SH-SY5Y (cell line): ENCODE results near the gene CITED4.

Experiments used
- GATA2 ChIP-seq: IDR thresholded peaks from 2 replicates; pipeline ENCODE4 v1.6.1; 2011; ENCODE audit warnings: mild to moderate bottlenecking, low read depth, low read length
- GATA3 ChIP-seq: IDR thresholded peaks from 2 replicates; pipeline ENCODE4 v1.6.1; 2011; ENCODE audit warnings: low read depth, mild to moderate bottlenecking, low read length, moderate library complexity

The CITED4 gene

DNA sequence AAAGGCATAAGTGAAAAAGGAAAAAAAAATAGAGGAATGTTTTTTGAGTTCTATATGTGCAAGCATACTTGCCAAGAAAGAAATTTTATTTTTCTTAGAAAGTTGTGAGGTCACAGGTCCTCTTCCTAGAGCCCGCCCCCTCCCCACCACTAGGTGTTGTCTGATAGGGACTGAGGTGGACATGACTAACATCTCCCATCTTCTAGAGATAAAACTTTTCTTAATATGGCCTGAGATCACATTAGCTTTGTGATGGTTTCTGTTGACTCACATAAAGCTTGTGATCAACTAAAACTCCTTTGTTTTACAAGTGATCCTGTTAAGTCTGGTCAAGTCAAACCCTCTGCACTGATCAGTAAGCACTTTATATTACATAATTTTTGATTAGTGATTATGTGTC, 33.4 kb upstream of the CITED4 start:
- TF ChIP-seq GATA3 = no peak
- TF ChIP-seq GATA2 = no peak

DNA sequence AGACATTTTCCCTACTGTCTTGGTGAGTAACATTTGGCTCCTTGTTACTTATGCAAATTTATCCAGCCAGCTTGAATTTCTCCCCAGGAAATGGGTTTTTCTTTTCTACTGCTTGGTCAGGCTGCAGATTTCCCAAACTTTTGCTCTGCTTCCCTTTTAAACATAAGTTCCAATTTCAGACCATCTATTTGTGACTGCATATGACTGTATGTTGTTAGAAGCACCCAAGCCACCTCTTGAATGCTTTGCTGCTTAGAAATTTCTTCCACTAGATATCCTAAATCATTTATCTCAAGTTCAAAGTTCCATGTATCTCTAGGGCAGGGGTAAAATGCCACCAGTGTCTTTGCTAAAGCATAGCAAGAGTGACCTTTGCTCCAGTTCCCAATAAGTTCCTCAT, 32.3 kb upstream of the CITED4 start:
- TF ChIP-seq GATA3 (no peak), GATA2 (no peak)

DNA sequence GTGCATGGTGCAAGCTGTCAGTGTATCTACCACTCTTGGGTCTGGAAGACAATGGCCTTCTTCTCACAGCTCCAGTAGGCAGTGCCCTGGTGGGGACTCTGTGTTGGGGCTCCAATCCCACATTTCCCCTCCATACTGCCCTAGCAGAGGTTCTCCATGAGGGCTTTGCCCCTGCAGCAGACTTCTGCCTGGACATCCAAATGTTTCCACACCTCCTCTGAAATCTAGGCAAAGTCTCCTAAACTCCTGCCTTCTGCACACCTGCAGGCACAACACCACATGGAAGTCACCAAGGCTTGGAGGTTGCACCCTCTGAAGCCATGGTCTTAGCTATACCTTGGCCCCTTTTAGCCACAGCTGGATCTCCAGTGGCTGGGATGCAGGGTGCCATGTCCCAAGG, 31.8 kb upstream of the CITED4 start:
- no peak for TF ChIP-seq GATA2
- TF ChIP-seq GATA3 = no peak

GRCh38 chr1:40892354-40892753, 30.2 kb upstream of the CITED4 start:
- TF ChIP-seq GATA3 (no peak), GATA2 (no peak)

GRCh38 chr1:40890771-40891170, 28.6 kb upstream of the CITED4 start:
- TF ChIP-seq GATA2 = no peak
- TF ChIP-seq GATA3 = no peak

- TF ChIP-seq GATA2 (no peak), GATA3 (no peak)
These were observed 25.5 kb upstream of the CITED4 start for GRCh38 chr1:40887652-40888051.

DNA sequence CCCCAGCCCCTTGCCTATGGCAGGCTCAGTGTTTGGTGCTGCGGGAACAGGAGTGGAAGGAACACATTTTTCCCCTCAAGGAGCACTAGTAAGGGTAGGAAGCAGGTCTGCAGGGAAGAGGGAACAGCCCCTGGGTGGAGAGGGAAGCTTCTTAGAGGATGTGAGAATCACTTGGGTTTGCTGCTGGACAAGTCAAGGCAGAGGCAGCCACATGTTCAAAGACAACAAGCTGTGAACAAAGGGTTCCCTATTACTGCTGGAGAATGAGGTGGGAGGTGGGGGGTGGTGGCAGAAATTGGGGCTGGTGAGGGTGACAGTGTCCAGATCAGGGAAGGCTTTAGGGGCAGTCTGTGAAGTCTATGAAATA, 24.8 kb upstream of the CITED4 start:
- TF ChIP-seq GATA2 = no peak

- TF ChIP-seq GATA2 = no peak
- TF ChIP-seq GATA3 = no peak
These were observed 24.3 kb upstream of the CITED4 start for GRCh38 chr1:40886318-40887011.

DNA sequence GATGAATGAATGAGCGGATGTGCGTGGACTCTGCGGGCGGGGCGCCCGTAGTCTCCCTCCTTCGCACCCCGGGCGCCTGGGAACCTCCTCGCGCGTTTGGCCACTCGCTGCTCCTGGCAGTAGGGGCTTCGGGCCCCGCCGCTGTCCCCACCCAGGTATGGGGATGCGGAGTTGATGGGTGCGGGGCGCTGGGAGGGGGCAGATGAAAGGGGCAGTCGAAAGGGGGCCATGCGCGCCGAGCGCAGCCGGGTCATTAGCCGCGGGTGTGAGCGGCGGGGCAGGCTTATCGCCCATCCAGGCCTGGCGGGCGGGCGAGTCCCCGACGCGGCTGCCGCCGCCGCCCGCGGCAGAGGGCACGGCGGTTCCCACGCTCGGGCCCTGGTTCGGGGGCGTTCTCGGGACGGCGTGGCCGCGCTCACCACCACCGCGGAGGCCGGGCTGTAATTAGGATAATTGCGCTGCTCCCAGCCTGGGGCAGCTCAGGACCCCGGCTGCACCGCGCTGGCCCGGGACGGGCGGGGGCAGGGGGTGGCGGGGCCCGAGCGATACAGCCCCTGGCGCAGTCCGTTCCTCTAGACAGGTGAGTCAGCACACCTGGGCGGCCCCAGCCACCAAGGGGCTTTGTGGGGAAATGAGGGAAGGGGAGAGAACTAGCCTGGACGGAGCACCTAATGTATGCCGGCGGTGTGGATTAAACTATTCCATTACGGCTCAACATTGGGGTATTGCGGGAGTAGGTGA, 22.1 kb upstream of the CITED4 start:
- TF ChIP-seq GATA3 (no peak), GATA2 (no peak; the same call in 1 of the 2 replicates)

GRCh38 chr1:40880813-40881549, 18.8 kb upstream of the CITED4 start:
- no peak for TF ChIP-seq GATA3
- TF ChIP-seq GATA2 = no peak

- TF ChIP-seq GATA3 (no peak), GATA2 (no peak)
These were observed 17.5 kb upstream of the CITED4 start for GRCh38 chr1:40879482-40880175.

- TF ChIP-seq GATA2 (no peak), GATA3 (no peak)
These were observed 16.7 kb upstream of the CITED4 start for GRCh38 chr1:40878906-40879305.

DNA sequence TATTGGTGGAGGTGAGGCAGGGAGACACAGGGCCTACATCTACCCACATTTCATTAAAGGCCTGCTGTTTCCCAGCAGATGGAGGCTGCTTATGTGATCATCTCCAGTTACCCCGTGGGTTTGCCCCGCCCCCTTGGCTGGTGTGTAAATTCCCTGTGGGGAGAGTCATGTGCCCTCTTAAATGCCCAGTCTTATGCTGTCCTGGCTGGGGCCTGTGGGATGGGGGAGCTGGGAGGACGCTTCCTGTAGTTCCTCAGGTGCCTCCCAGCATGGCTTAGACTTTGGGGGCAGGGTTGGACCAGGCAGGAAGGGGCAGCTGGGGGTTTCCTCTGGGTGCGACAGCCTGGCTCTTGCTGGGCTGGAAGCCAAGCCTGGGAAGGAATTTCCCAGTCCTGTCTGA, 15.5 kb upstream of the CITED4 start:
- no peak for TF ChIP-seq GATA3
- TF ChIP-seq GATA2 = no peak

DNA sequence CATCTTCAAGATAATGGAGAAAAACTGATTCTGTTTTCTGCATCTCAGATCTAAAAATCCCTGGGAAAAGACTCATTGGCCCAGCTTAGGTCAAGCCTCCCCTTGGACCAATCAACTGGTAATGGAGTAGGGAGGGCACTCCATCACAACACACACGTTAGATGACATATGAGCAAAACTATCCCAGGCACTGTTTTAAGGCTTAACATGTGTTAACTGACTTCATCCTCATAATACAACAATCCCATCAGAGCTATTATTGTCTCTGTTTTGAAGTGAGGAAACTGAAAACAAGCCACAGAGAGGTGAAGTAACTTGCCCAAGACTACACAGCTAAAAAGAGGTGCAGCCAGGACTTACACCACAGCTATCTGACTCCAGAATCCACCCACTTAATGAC, 14.7 kb upstream of the CITED4 start:
- TF ChIP-seq GATA3 (no peak), GATA2 (no peak)
